ENCODE measurements around the gene CALM1.
A peak's percentile ranks its signal among the peaks of the same experiment; 100 is the strongest.

Gene CALM1

GRCh38 chr14:90452366-90452765 lies 55.5 kb downstream of the CALM1 start:
- H3K27me3 ChIP-seq (ENCODE audit: control insufficient read depth in 1 of 2, insufficient read depth in 2 of 2, low read length in 2 of 2): no peaks in the 10 kb centered on the region
- H3K9me3 ChIP-seq (ENCODE audit: control insufficient read depth in 2 of 2, low read length in 2 of 2): peaks cover 0 to 7% of the 10 kb centered on the region in 2 donors
- H3K4me3 ChIP-seq (ENCODE audit: low read length in 2 of 2): no peak overlapping the region
- H3K27ac ChIP-seq (ENCODE audit: low read length): no peak overlapping the region
- H3K9ac ChIP-seq (ENCODE audit: low read length in 2 of 2): no peak overlapping the region
- no peaks in the 10 kb centered on the region for H3K36me3 ChIP-seq (ENCODE audit: control insufficient read depth in 2 of 2, insufficient read depth in 2 of 2, low read length in 2 of 2)
- peaks cover 26% of the 10 kb centered on the region for H3K4me1 ChIP-seq (ENCODE audit: control insufficient read depth, insufficient read depth, low read length)

GRCh38 chr14:90453401-90453951 lies 56.6 kb downstream of the CALM1 start:
- no peak overlapping the region for H3K4me3 ChIP-seq (ENCODE audit: low read length in 2 of 2)

GRCh38 chr14:90454041-90455000 lies 57.5 kb downstream of the CALM1 start:
- Histone ChIP-seq H3K4me1 (ENCODE audit: control insufficient read depth, insufficient read depth, low read length) (peaks cover 26% of the 10 kb centered on the region), H3K27me3 (ENCODE audit: control insufficient read depth in 1 of 2, insufficient read depth in 2 of 2, low read length in 2 of 2) (no peaks in the 10 kb centered on the region), H3K4me3 (ENCODE audit: low read length in 2 of 2) (peak overlapping the region in 1 of 2 donors; percentile 54), H3K36me3 (ENCODE audit: control insufficient read depth in 2 of 2, insufficient read depth in 2 of 2, low read length in 2 of 2) (no peaks in the 10 kb centered on the region), H3K9me3 (ENCODE audit: control insufficient read depth in 2 of 2, low read length in 2 of 2) (no peaks in the 10 kb centered on the region), H3K27ac (ENCODE audit: low read length) (no peak overlapping the region), H3K9ac (ENCODE audit: low read length in 2 of 2) (peak overlapping the region; percentile 35 to 47)

More at GRCh38 chr14:90453401-90453951, 56.6 kb downstream of the CALM1 start:
- Histone ChIP-seq H3K27ac (ENCODE audit: low read length) (no peak overlapping the region), H3K36me3 (ENCODE audit: control insufficient read depth in 2 of 2, insufficient read depth in 2 of 2, low read length in 2 of 2) (no peaks in the 10 kb centered on the region), H3K4me1 (ENCODE audit: control insufficient read depth, insufficient read depth, low read length) (peaks cover 26% of the 10 kb centered on the region), H3K9me3 (ENCODE audit: control insufficient read depth in 2 of 2, low read length in 2 of 2) (no peaks in the 10 kb centered on the region), H3K27me3 (ENCODE audit: control insufficient read depth in 1 of 2, insufficient read depth in 2 of 2, low read length in 2 of 2) (no peaks in the 10 kb centered on the region), H3K9ac (ENCODE audit: low read length in 2 of 2) (no peak overlapping the region)

GRCh38 chr14:90455100-90455571 lies 58.3 kb downstream of the CALM1 start:
- Histone ChIP-seq H3K36me3 (ENCODE audit: control insufficient read depth in 2 of 2, insufficient read depth in 2 of 2, low read length in 2 of 2) (no peaks in the 10 kb centered on the region), H3K27me3 (ENCODE audit: control insufficient read depth in 1 of 2, insufficient read depth in 2 of 2, low read length in 2 of 2) (no peaks in the 10 kb centered on the region), H3K9ac (ENCODE audit: low read length in 2 of 2) (peak overlapping the region in 1 of 2 donors; percentile 35), H3K4me1 (ENCODE audit: control insufficient read depth, insufficient read depth, low read length) (peaks cover 26% of the 10 kb centered on the region), H3K27ac (ENCODE audit: low read length) (no peak overlapping the region), H3K9me3 (ENCODE audit: control insufficient read depth in 2 of 2, low read length in 2 of 2) (no peaks in the 10 kb centered on the region), H3K4me3 (ENCODE audit: low read length in 2 of 2) (peak overlapping the region in 1 of 2 donors; percentile 40)

GRCh38 chr14:90456551-90456950 lies 59.7 kb downstream of the CALM1 start:
- no peaks in the 10 kb centered on the region for H3K36me3 ChIP-seq (ENCODE audit: control insufficient read depth in 2 of 2, insufficient read depth in 2 of 2, low read length in 2 of 2)
- H3K27me3 ChIP-seq (ENCODE audit: control insufficient read depth in 1 of 2, insufficient read depth in 2 of 2, low read length in 2 of 2): no peaks in the 10 kb centered on the region
- H3K4me3 ChIP-seq (ENCODE audit: low read length in 2 of 2): no peak overlapping the region
- no peak overlapping the region for H3K27ac ChIP-seq (ENCODE audit: low read length)
- no peak overlapping the region for H3K9ac ChIP-seq (ENCODE audit: low read length in 2 of 2)
- no peaks in the 10 kb centered on the region for H3K9me3 ChIP-seq (ENCODE audit: control insufficient read depth in 2 of 2, low read length in 2 of 2)
- peaks cover 26% of the 10 kb centered on the region for H3K4me1 ChIP-seq (ENCODE audit: control insufficient read depth, insufficient read depth, low read length)

GRCh38 chr14:90457186-90457585 lies 60.4 kb downstream of the CALM1 start:
- no peak overlapping the region for H3K4me3 ChIP-seq (ENCODE audit: low read length in 2 of 2)
- no peaks in the 10 kb centered on the region for H3K27me3 ChIP-seq (ENCODE audit: control insufficient read depth in 1 of 2, insufficient read depth in 2 of 2, low read length in 2 of 2)
- H3K36me3 ChIP-seq (ENCODE audit: control insufficient read depth in 2 of 2, insufficient read depth in 2 of 2, low read length in 2 of 2): no peaks in the 10 kb centered on the region
- no peak overlapping the region for H3K27ac ChIP-seq (ENCODE audit: low read length)
- H3K9me3 ChIP-seq (ENCODE audit: control insufficient read depth in 2 of 2, low read length in 2 of 2): no peaks in the 10 kb centered on the region
- no peak overlapping the region for H3K9ac ChIP-seq (ENCODE audit: low read length in 2 of 2)
- H3K4me1 ChIP-seq (ENCODE audit: control insufficient read depth, insufficient read depth, low read length): peaks cover 26% of the 10 kb centered on the region
